ENCODE results near the gene RBM44.
"Not testable (repeated sequence)": the region's sequence is repeated elsewhere in the genome, so short reads cannot be mapped to it uniquely, and the experiment has no call there.

RBM44 gene

GRCh38 chr2:237782181-237782580, 16.4 kb upstream of the RBM44 start:
- no peak for DNase-seq (ENCODE audit: low read depth)

- not testable (repeated sequence) for DNase-seq (ENCODE audit: low read depth)
These were observed 14.9 kb upstream of the RBM44 start for GRCh38 chr2:237783678-237784077.

GRCh38 chr2:237786936-237787335, 11.6 kb upstream of the RBM44 start:
- no peak for DNase-seq (ENCODE audit: low read depth)

GRCh38 chr2:237790353-237790752, 8.2 kb upstream of the RBM44 start:
- DNase-seq (ENCODE audit: low read depth), result no peak

GRCh38 chr2:237791977-237792727, 6.4 kb upstream of the RBM44 start:
- DNase-seq (ENCODE audit: low read depth), result no peak

- DNase-seq (ENCODE audit: low read depth), result no peak
These were observed 1.3 kb upstream of the RBM44 start for GRCh38 chr2:237797253-237797652.

- no peak for DNase-seq (ENCODE audit: low read depth)
These were observed 465 bp downstream of the RBM44 start for GRCh38 chr2:237799060-237799428.

GRCh38 chr2:237801466-237801865, 2.9 kb downstream of the RBM44 start:
- no peak for DNase-seq (ENCODE audit: low read depth)

GRCh38 chr2:237806334-237806733, 7.8 kb downstream of the RBM44 start:
- no peak for DNase-seq (ENCODE audit: low read depth)

GRCh38 chr2:237815637-237816036, 17.1 kb downstream of the RBM44 start:
- DNase-seq (ENCODE audit: low read depth), result no peak

- no peak for DNase-seq (ENCODE audit: low read depth)
These were observed 18.0 kb downstream of the RBM44 start for GRCh38 chr2:237816531-237816930.

GRCh38 chr2:237818066-237818473, 19.5 kb downstream of the RBM44 start:
- DNase-seq (ENCODE audit: low read depth), result no peak

- no peak for DNase-seq (ENCODE audit: low read depth)
These were observed 20.7 kb downstream of the RBM44 start for GRCh38 chr2:237819231-237819630.

GRCh38 chr2:237820421-237820820, 21.8 kb downstream of the RBM44 start:
- DNase-seq (ENCODE audit: low read depth), result no peak

GRCh38 chr2:237823544-237823943, 25.0 kb downstream of the RBM44 start:
- no peak for DNase-seq (ENCODE audit: low read depth)

GRCh38 chr2:237824085-237824484, 25.5 kb downstream of the RBM44 start:
- DNase-seq (ENCODE audit: low read depth), result no peak

GRCh38 chr2:237827421-237827987, 28.9 kb downstream of the RBM44 start:
- DNase-seq (ENCODE audit: low read depth), result no peak

GRCh38 chr2:237830522-237830921, 31.9 kb downstream of the RBM44 start:
- DNase-seq (ENCODE audit: low read depth), result no peak

GRCh38 chr2:237833546-237833945, 35.0 kb downstream of the RBM44 start:
- DNase-seq (ENCODE audit: low read depth), result no peak

GRCh38 chr2:237835372-237835771, 36.8 kb downstream of the RBM44 start:
- no peak for DNase-seq (ENCODE audit: low read depth)

- DNase-seq (ENCODE audit: low read depth), result no peak
These were observed 42.5 kb downstream of the RBM44 start for GRCh38 chr2:237841051-237841450.

GRCh38 chr2:237848940-237849339, 50.4 kb downstream of the RBM44 start:
- not testable (repeated sequence) for DNase-seq (ENCODE audit: low read depth)

GRCh38 chr2:237854295-237854694, 55.7 kb downstream of the RBM44 start:
- no peak for DNase-seq (ENCODE audit: low read depth)

GRCh38 chr2:237857791-237858190, 59.2 kb downstream of the RBM44 start:
- no peak for DNase-seq (ENCODE audit: low read depth)
